ENCODE results near the gene VANGL1.
A peak's percentile ranks its signal among the peaks of the same experiment; 100 is the strongest.

The VANGL1 gene

GRCh38 chr1:115669886-115670285 is 28.1 kb downstream of the VANGL1 start:
- Mint-ChIP-seq H3K9me3 (peaks cover 0 to 7% of the 10 kb centered on the region in 2 donors), H3K27ac (no peak overlapping the region), H3K4me1 (peaks cover 6% of the 10 kb centered on the region), H3K4me3 (no peak overlapping the region), H3K27me3 (peaks cover 7% of the 10 kb centered on the region)
- DNase-seq = no peak
- no peak for ATAC-seq

- ATAC-seq = no peak
- no peak overlapping the region for H3K4me3 Mint-ChIP-seq
- peaks cover 7% of the 10 kb centered on the region for H3K27me3 Mint-ChIP-seq
- H3K4me1 Mint-ChIP-seq = peaks cover 6% of the 10 kb centered on the region
- H3K27ac Mint-ChIP-seq = peak overlapping the region in 1 of 2 donors; percentile 25
- DNase-seq = no peak
- peaks cover 0 to 7% of the 10 kb centered on the region in 2 donors for H3K9me3 Mint-ChIP-seq
Observed at GRCh38 chr1:115670476-115671175, 28.9 kb downstream of the VANGL1 start.

- no peak for ATAC-seq
- Mint-ChIP-seq H3K4me1 (peaks cover 6% of the 10 kb centered on the region), H3K9me3 (peaks cover 0 to 7% of the 10 kb centered on the region in 2 donors), H3K4me3 (no peak overlapping the region), H3K27me3 (peaks cover 7% of the 10 kb centered on the region), H3K27ac (peak overlapping the region in 1 of 2 donors; percentile 82)
- DNase-seq = no peak
Observed at GRCh38 chr1:115671176-115671934, 29.6 kb downstream of the VANGL1 start.

- Mint-ChIP-seq H3K27ac (no peak overlapping the region), H3K4me1 (peaks cover 6% of the 10 kb centered on the region), H3K9me3 (peaks cover 0 to 7% of the 10 kb centered on the region in 2 donors), H3K27me3 (peaks cover 7% of the 10 kb centered on the region), H3K4me3 (no peak overlapping the region)
- no peak for ATAC-seq
- DNase-seq = no peak
Observed at GRCh38 chr1:115672224-115673009, 30.6 kb downstream of the VANGL1 start.

- H3K27ac Mint-ChIP-seq = no peak overlapping the region
- H3K27me3 Mint-ChIP-seq = peaks cover 7% of the 10 kb centered on the region
- DNase-seq (no peak), ATAC-seq (no peak)
- no peaks in the 10 kb centered on the region for H3K9me3 Mint-ChIP-seq
- no peak overlapping the region for H3K4me3 Mint-ChIP-seq
- H3K4me1 Mint-ChIP-seq = no peaks in the 10 kb centered on the region
Observed at GRCh38 chr1:115676498-115677181, 34.9 kb downstream of the VANGL1 start.

GRCh38 chr1:115677182-115677555 is 35.4 kb downstream of the VANGL1 start:
- H3K4me1 Mint-ChIP-seq = no peaks in the 10 kb centered on the region
- no peaks in the 10 kb centered on the region for H3K9me3 Mint-ChIP-seq
- H3K4me3 Mint-ChIP-seq = no peak overlapping the region
- DNase-seq = no peak
- no peak for ATAC-seq
- peaks cover 7% of the 10 kb centered on the region for H3K27me3 Mint-ChIP-seq
- no peak overlapping the region for H3K27ac Mint-ChIP-seq

- Mint-ChIP-seq H3K4me1 (no peaks in the 10 kb centered on the region), H3K9me3 (no peaks in the 10 kb centered on the region), H3K27me3 (peaks cover 7% of the 10 kb centered on the region), H3K4me3 (no peak overlapping the region), H3K27ac (no peak overlapping the region)
- no peak for ATAC-seq
- DNase-seq = no peak
Observed at GRCh38 chr1:115677565-115677964, 35.8 kb downstream of the VANGL1 start.

GRCh38 chr1:115678141-115678540 is 36.4 kb downstream of the VANGL1 start:
- peaks cover 7% of the 10 kb centered on the region for H3K27me3 Mint-ChIP-seq
- DNase-seq = no peak
- H3K9me3 Mint-ChIP-seq = no peaks in the 10 kb centered on the region
- H3K4me1 Mint-ChIP-seq = no peaks in the 10 kb centered on the region
- H3K27ac Mint-ChIP-seq = no peak overlapping the region
- no peak overlapping the region for H3K4me3 Mint-ChIP-seq
- no peak for ATAC-seq

- H3K4me3 Mint-ChIP-seq = no peak overlapping the region
- no peaks in the 10 kb centered on the region for H3K9me3 Mint-ChIP-seq
- ATAC-seq (no peak), DNase-seq (no peak)
- H3K27me3 Mint-ChIP-seq = peaks cover 4% of the 10 kb centered on the region
- no peak overlapping the region for H3K27ac Mint-ChIP-seq
- no peaks in the 10 kb centered on the region for H3K4me1 Mint-ChIP-seq
Observed at GRCh38 chr1:115679141-115679611, 37.4 kb downstream of the VANGL1 start.

GRCh38 chr1:115680730-115681111 is 39.0 kb downstream of the VANGL1 start:
- Mint-ChIP-seq H3K4me3 (no peak overlapping the region), H3K9me3 (no peaks in the 10 kb centered on the region), H3K27ac (peak overlapping the region in 1 of 2 donors; percentile 34), H3K27me3 (no peaks in the 10 kb centered on the region), H3K4me1 (no peaks in the 10 kb centered on the region)
- DNase-seq (no peak), ATAC-seq (no peak)

GRCh38 chr1:115682792-115683191 is 41.0 kb downstream of the VANGL1 start:
- Mint-ChIP-seq H3K9me3 (no peaks in the 10 kb centered on the region), H3K27me3 (no peaks in the 10 kb centered on the region), H3K27ac (no peak overlapping the region), H3K4me1 (no peaks in the 10 kb centered on the region), H3K4me3 (no peak overlapping the region)
- DNase-seq = no peak
- peak; percentile 34 for ATAC-seq

- peak; percentile 59 for ATAC-seq
Observed at GRCh38 chr1:115685029-115685705, 43.4 kb downstream of the VANGL1 start.

GRCh38 chr1:115687744-115688143 is 46.0 kb downstream of the VANGL1 start:
- DNase-seq (no peak), ATAC-seq (no peak)
- no peaks in the 10 kb centered on the region for H3K4me1 Mint-ChIP-seq
- no peak overlapping the region for H3K4me3 Mint-ChIP-seq
- H3K27me3 Mint-ChIP-seq = no peaks in the 10 kb centered on the region
- no peaks in the 10 kb centered on the region for H3K9me3 Mint-ChIP-seq
- H3K27ac Mint-ChIP-seq = no peak overlapping the region

More at GRCh38 chr1:115685029-115685705, 43.4 kb downstream of the VANGL1 start:
- H3K9me3 Mint-ChIP-seq = no peaks in the 10 kb centered on the region
- H3K4me3 Mint-ChIP-seq = no peak overlapping the region
- no peaks in the 10 kb centered on the region for H3K4me1 Mint-ChIP-seq
- no peaks in the 10 kb centered on the region for H3K27me3 Mint-ChIP-seq
- peak overlapping the region; percentile 72 to 78 for H3K27ac Mint-ChIP-seq
- DNase-seq = no peak

GRCh38 chr1:115690972-115691371 is 49.2 kb downstream of the VANGL1 start:
- no peak overlapping the region for H3K27ac Mint-ChIP-seq
- H3K9me3 Mint-ChIP-seq = no peaks in the 10 kb centered on the region
- H3K4me3 Mint-ChIP-seq = no peak overlapping the region
- DNase-seq = no peak
- H3K27me3 Mint-ChIP-seq = peaks cover 9% of the 10 kb centered on the region
- no peak for ATAC-seq
- H3K4me1 Mint-ChIP-seq = no peaks in the 10 kb centered on the region

- ATAC-seq (no peak), DNase-seq (no peak)
- Mint-ChIP-seq H3K27me3 (peaks cover 9% of the 10 kb centered on the region), H3K27ac (no peak overlapping the region), H3K4me1 (no peaks in the 10 kb centered on the region), H3K4me3 (no peak overlapping the region), H3K9me3 (no peaks in the 10 kb centered on the region)
Observed at GRCh38 chr1:115692224-115692623, 50.5 kb downstream of the VANGL1 start.
